Measurements from ENCODE around the gene BROX.

Gene BROX

DNA sequence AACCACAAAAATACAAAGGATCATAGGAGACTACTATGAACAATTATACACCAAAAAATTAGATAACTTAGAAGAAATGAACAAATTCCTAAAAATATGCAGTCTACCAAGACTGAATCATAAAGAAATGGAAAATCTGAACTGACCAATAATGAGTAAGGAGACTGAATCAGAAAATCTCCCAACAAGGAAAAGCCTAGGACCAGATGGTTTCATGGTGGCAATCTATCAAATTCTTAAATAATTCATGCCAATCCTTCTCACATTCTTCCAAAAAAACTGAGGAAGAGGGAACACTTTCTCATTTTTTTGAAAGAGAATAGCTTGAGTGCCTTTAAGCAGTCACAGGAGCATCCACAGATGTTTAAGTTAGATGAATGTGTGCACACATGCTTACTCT is 70.7 kb downstream of the BROX start:
- no peak overlapping the region for H3K4me3 ChIP-seq (ENCODE audit: low read depth in 1 of 2, low read length in 2 of 2)
- ATAC-seq (ENCODE audit: insufficient read depth, low read depth) (no peak), DNase-seq (no peak)
- no peaks in the 10 kb centered on the region for H4K20me1 ChIP-seq (ENCODE audit: insufficient read depth, low read length)
- H3K4me2 ChIP-seq (ENCODE audit: insufficient read depth, low read length): no peak overlapping the region
- H3K9me3 ChIP-seq (ENCODE audit: insufficient read depth, low read length, severe bottlenecking): no peaks in the 10 kb centered on the region
- no peaks in the 10 kb centered on the region for H3K79me2 ChIP-seq (ENCODE audit: insufficient read depth, low read length)
- no peak overlapping the region for H2AFZ ChIP-seq (ENCODE audit: low read depth, low read length)
- H3K4me1 ChIP-seq (ENCODE audit: insufficient read depth, low read length): no peaks in the 10 kb centered on the region
- H3K27me3 ChIP-seq (ENCODE audit: insufficient read depth, low read length, poor library complexity): no peaks in the 10 kb centered on the region
- TF ChIP-seq EZH2 (IDR thresholded peaks at IDR 0.05; ENCODE audit: borderline replicate concordance, low read depth, low read length, severe bottlenecking) (no peak), CTCF (IDR thresholded peaks at IDR 0.05; ENCODE audit: borderline replicate concordance, extremely low read depth, low read length, poor library complexity, severe bottlenecking) (no peak)
- no peaks in the 10 kb centered on the region for H3K36me3 ChIP-seq (ENCODE audit: insufficient read depth, low read length)
- H3K9ac ChIP-seq (ENCODE audit: low read depth, low read length): no peak overlapping the region
- no peak overlapping the region for H3K27ac ChIP-seq (ENCODE audit: low read length)

- no peak overlapping the region for H3K4me2 ChIP-seq (ENCODE audit: insufficient read depth, low read length)
- TF ChIP-seq CTCF (IDR thresholded peaks at IDR 0.05; ENCODE audit: borderline replicate concordance, extremely low read depth, low read length, poor library complexity, severe bottlenecking) (no peak), EZH2 (IDR thresholded peaks at IDR 0.05; ENCODE audit: borderline replicate concordance, low read depth, low read length, severe bottlenecking) (no peak)
- H3K27me3 ChIP-seq (ENCODE audit: insufficient read depth, low read length, poor library complexity): no peaks in the 10 kb centered on the region
- no peaks in the 10 kb centered on the region for H3K36me3 ChIP-seq (ENCODE audit: insufficient read depth, low read length)
- ATAC-seq (ENCODE audit: insufficient read depth, low read depth) (no peak), DNase-seq (no peak)
- H4K20me1 ChIP-seq (ENCODE audit: insufficient read depth, low read length): no peaks in the 10 kb centered on the region
- no peak overlapping the region for H3K9ac ChIP-seq (ENCODE audit: low read depth, low read length)
- H3K79me2 ChIP-seq (ENCODE audit: insufficient read depth, low read length): no peaks in the 10 kb centered on the region
- no peak overlapping the region for H2AFZ ChIP-seq (ENCODE audit: low read depth, low read length)
- no peaks in the 10 kb centered on the region for H3K9me3 ChIP-seq (ENCODE audit: insufficient read depth, low read length, severe bottlenecking)
- H3K4me3 ChIP-seq (ENCODE audit: low read depth in 1 of 2, low read length in 2 of 2): no peak overlapping the region
- H3K27ac ChIP-seq (ENCODE audit: low read length): no peak overlapping the region
- H3K4me1 ChIP-seq (ENCODE audit: insufficient read depth, low read length): no peaks in the 10 kb centered on the region
Observed at GRCh38 chr1:222784371-222784770, 72.0 kb downstream of the BROX start.

Data from DND-41 (cell line).